Activated CD8-positive, alpha-beta memory T cell treated with anti-CD3 and anti-CD28 coated beads, Interleukin-2, amount 50 U/mL, for 1 hour (primary cell): ENCODE results near the gene MYO9B.
"Not testable (repeated sequence)": the region's sequence is repeated elsewhere in the genome, so short reads cannot be mapped to it uniquely, and the experiment has no call there.

Experiments used
- DNase-seq: peaks from one replicate; pipeline ENCODE4 v3.0.0-alpha.2; 2020; ENCODE audit errors: extremely low read depth

Gene MYO9B

GRCh38 chr19:17183271-17183761 lies 107.7 kb downstream of the MYO9B start:
- no peak for DNase-seq

GRCh38 chr19:17183858-17184321 lies 108.3 kb downstream of the MYO9B start:
- no peak for DNase-seq

- DNase-seq = peak; percentile 43
These were observed 108.8 kb downstream of the MYO9B start for GRCh38 chr19:17184371-17184841.

- DNase-seq = no peak
These were observed 110.0 kb downstream of the MYO9B start for GRCh38 chr19:17185590-17185989.

GRCh38 chr19:17191736-17192135 lies 116.2 kb downstream of the MYO9B start:
- not testable (repeated sequence) for DNase-seq

GRCh38 chr19:17192751-17193150 lies 117.2 kb downstream of the MYO9B start:
- DNase-seq = no peak

GRCh38 chr19:17194608-17195007 lies 119.0 kb downstream of the MYO9B start:
- no peak for DNase-seq

GRCh38 chr19:17195106-17195505 lies 119.5 kb downstream of the MYO9B start:
- DNase-seq = no peak

- DNase-seq = no peak
These were observed 121.0 kb downstream of the MYO9B start for GRCh38 chr19:17196610-17197009.

- no peak for DNase-seq
These were observed 122.1 kb downstream of the MYO9B start for GRCh38 chr19:17197666-17198065.

- no peak for DNase-seq
These were observed 125.0 kb downstream of the MYO9B start for GRCh38 chr19:17200408-17201079.

GRCh38 chr19:17202249-17202648 lies 126.7 kb downstream of the MYO9B start:
- DNase-seq = no peak

GRCh38 chr19:17202713-17203112 lies 127.1 kb downstream of the MYO9B start:
- no peak for DNase-seq

GRCh38 chr19:17205237-17206140 lies 129.9 kb downstream of the MYO9B start:
- DNase-seq = no peak

GRCh38 chr19:17206736-17207581 lies 131.4 kb downstream of the MYO9B start:
- DNase-seq = no peak

- DNase-seq = no peak
These were observed 133.8 kb downstream of the MYO9B start for GRCh38 chr19:17209126-17210036.

GRCh38 chr19:17210296-17210695 lies 134.7 kb downstream of the MYO9B start:
- DNase-seq = no peak

- DNase-seq = no peak
These were observed 136.2 kb downstream of the MYO9B start for GRCh38 chr19:17211547-17212446.

- DNase-seq = no peak
These were observed 137.8 kb downstream of the MYO9B start for GRCh38 chr19:17213334-17213733.
